GM19397 (cell line): ENCODE results near the gene MYO1H.
"Not testable (repeated sequence)": the region's sequence is repeated elsewhere in the genome, so short reads cannot be mapped to it uniquely, and the experiment has no call there.

Experiments used
- ATAC-seq: cut with Tn5 transposase; IDR thresholded peaks from one replicate; pipeline ENCODE4 v1.9.1; 2021; ENCODE audit warnings: mild to moderate bottlenecking, moderate library complexity; ENCODE audit not compliant: unreplicated experiment

MYO1H gene

GRCh38 chr12:109347589-109347988 is at the start of gene MYO1H:
MYO1H (plus strand) TSS chr12:109347900; CDS start chr12:109347961, 61 bp downstream.
- ATAC-seq, result no peak

- ATAC-seq, result no peak
These were observed 47.9 kb upstream of the MYO1H start for GRCh38 chr12:109299849-109300248.

- no peak for ATAC-seq
These were observed 46.0 kb upstream of the MYO1H start for GRCh38 chr12:109301643-109302168.

- no peak for ATAC-seq
These were observed 45.3 kb upstream of the MYO1H start for GRCh38 chr12:109302358-109302757.

- no peak for ATAC-seq
These were observed 44.9 kb upstream of the MYO1H start for GRCh38 chr12:109302770-109303169.

GRCh38 chr12:109304485-109304884 is 43.2 kb upstream of the MYO1H start:
- ATAC-seq, result no peak

GRCh38 chr12:109305547-109305946 is 42.2 kb upstream of the MYO1H start:
- no peak for ATAC-seq

- ATAC-seq, result no peak
These were observed 40.6 kb upstream of the MYO1H start for GRCh38 chr12:109307051-109307450.

GRCh38 chr12:109308534-109309380 is 38.9 kb upstream of the MYO1H start, which contains the start of gene FOXN4:
FOXN4 (minus strand) TSS chr12:109309284; CDS start chr12:109308321, 963 bp downstream.
- no peak for ATAC-seq

- ATAC-seq, result no peak
These were observed 38.1 kb upstream of the MYO1H start for GRCh38 chr12:109309381-109310246.

GRCh38 chr12:109310247-109311125 is 37.2 kb upstream of the MYO1H start:
- ATAC-seq, result no peak

- not testable (repeated sequence) for ATAC-seq
These were observed 26.4 kb upstream of the MYO1H start for GRCh38 chr12:109321294-109321693.

GRCh38 chr12:109329003-109329402 is 18.7 kb upstream of the MYO1H start:
- ATAC-seq, result no peak

- ATAC-seq, result no peak
These were observed 18.0 kb upstream of the MYO1H start for GRCh38 chr12:109329686-109330085.

GRCh38 chr12:109330282-109331230 is 17.1 kb upstream of the MYO1H start:
- no peak for ATAC-seq

GRCh38 chr12:109331301-109331952 is 16.3 kb upstream of the MYO1H start:
- ATAC-seq, result no peak

GRCh38 chr12:109334887-109335286 is 12.8 kb upstream of the MYO1H start:
- ATAC-seq, result no peak

GRCh38 chr12:109336593-109336992 is 11.1 kb upstream of the MYO1H start:
- no peak for ATAC-seq

GRCh38 chr12:109343677-109344076 is 4.0 kb upstream of the MYO1H start:
- no peak for ATAC-seq
